Natural killer cell treated with Interleukin-12 subunit alpha and Interleukin-12 subunit beta and Interleukin-15 and Interleukin-18, amount 100 ng/mL, for 72 hours (primary cell): Measurements from ENCODE around the gene NSD1. TPM values are rescaled to one million over a fixed set of nuclear protein-coding genes. Genes with fewer than 3 reads are reported as not detected.

ENCODE experiments used
- ATAC-seq, 2 donors: fragments of 150-1000 bp; cut with Tn5 transposase in 1 of 2; sonication (Bioruptor Pico), chemical (Tn5 transposase) in 1 of 2; 2 replicates each; pipeline ENCODE4 v1.10.0; 2021
- DNase-seq: peaks from one replicate; pipeline ENCODE4 v3.0.0; 2022; ENCODE audit warnings: low spot score
- H3K27ac Mint-ChIP-seq, 2 donors: 1 replicate in 1 of 2; 2 replicates in 1 of 2; pipeline ENCODE4 v1.8.0; 2022; ENCODE audit warnings: mixed read lengths in 2 of 2, mild to moderate bottlenecking in 1 of 2, moderate library complexity in 1 of 2
- H3K27me3 Mint-ChIP-seq, 2 donors: 1 replicate in 1 of 2; 2 replicates in 1 of 2; pipeline ENCODE4 v1.8.0; 2022; ENCODE audit warnings: mixed read lengths in 2 of 2
- H3K36me3 Mint-ChIP-seq: one replicate; pipeline ENCODE4 v1.8.0; 2022; ENCODE audit warnings: mixed read lengths
- H3K4me1 Mint-ChIP-seq, 2 donors: 1 replicate in 1 of 2; 2 replicates in 1 of 2; pipeline ENCODE4 v1.8.0; 2022; ENCODE audit warnings: low read depth in 2 of 2, mixed read lengths in 2 of 2, mild to moderate bottlenecking in 1 of 2
- H3K4me3 Mint-ChIP-seq: one replicate; pipeline ENCODE4 v1.8.0; 2022; ENCODE audit warnings: mixed read lengths
- H3K9me3 Mint-ChIP-seq: 2 replicates; pipeline ENCODE4 v1.8.0; 2022; ENCODE audit warnings: mixed read lengths
- total RNA-seq, 2 donors: library from RNA; stranded (reverse); gene quantifications; one replicate each; pipeline ENCODE4 v1.2.3, GENCODE V29; 2022

NSD1 gene
- total RNA-seq, 2 donors from 2014 or later = 96.8 to 166 TPM

- no peaks in the 10 kb centered on the region for H3K9me3 Mint-ChIP-seq
- no peaks in the 10 kb centered on the region for H3K27me3 Mint-ChIP-seq
- no peak overlapping the region for H3K4me3 Mint-ChIP-seq
- H3K4me1 Mint-ChIP-seq = peaks cover 32 to 33% of the 10 kb centered on the region in 2 donors
- ATAC-seq = no peak
- no peak overlapping the region for H3K27ac Mint-ChIP-seq
- no peak for DNase-seq
- H3K36me3 Mint-ChIP-seq = peaks cover 26% of the 10 kb centered on the region
Measured at GRCh38 chr5:177344891-177345290, 211.3 kb downstream of the NSD1 start.

- no peak overlapping the region for H3K27ac Mint-ChIP-seq
- H3K36me3 Mint-ChIP-seq = peaks cover 19% of the 10 kb centered on the region
- H3K4me3 Mint-ChIP-seq = no peak overlapping the region
- peaks cover 36 to 41% of the 10 kb centered on the region in 2 donors for H3K4me1 Mint-ChIP-seq
- no peaks in the 10 kb centered on the region for H3K27me3 Mint-ChIP-seq
- DNase-seq (no peak), ATAC-seq (no peak)
- no peaks in the 10 kb centered on the region for H3K9me3 Mint-ChIP-seq
Measured at GRCh38 chr5:177346820-177347219, 213.2 kb downstream of the NSD1 start.

- ATAC-seq (no peak), DNase-seq (no peak)
- Mint-ChIP-seq H3K27ac (no peak overlapping the region), H3K9me3 (no peaks in the 10 kb centered on the region), H3K36me3 (peaks cover 18% of the 10 kb centered on the region), H3K27me3 (no peaks in the 10 kb centered on the region), H3K4me3 (no peak overlapping the region), H3K4me1 (peaks cover 40 to 45% of the 10 kb centered on the region in 2 donors)
Measured at GRCh38 chr5:177347699-177348098, 214.1 kb downstream of the NSD1 start.

GRCh38 chr5:177349362-177349647, 215.7 kb downstream of the NSD1 start:
- DNase-seq (no peak), ATAC-seq (no peak)
- Mint-ChIP-seq H3K27me3 (no peaks in the 10 kb centered on the region), H3K4me1 (peaks cover 37 to 43% of the 10 kb centered on the region in 2 donors), H3K36me3 (peaks cover 12% of the 10 kb centered on the region), H3K9me3 (no peaks in the 10 kb centered on the region), H3K27ac (peak overlapping the region; percentile 98 to 99), H3K4me3 (peak overlapping the region; percentile 98)

- Mint-ChIP-seq H3K4me1 (peaks cover 42 to 47% of the 10 kb centered on the region in 2 donors), H3K36me3 (peaks cover 12% of the 10 kb centered on the region), H3K27ac (peak overlapping the region; percentile 98 to 99), H3K9me3 (no peaks in the 10 kb centered on the region), H3K27me3 (no peaks in the 10 kb centered on the region), H3K4me3 (peak overlapping the region; percentile 98)
- DNase-seq (no peak), ATAC-seq (no peak)
Measured at GRCh38 chr5:177349762-177350161, 216.2 kb downstream of the NSD1 start.

Other genes starting within 250 kb of the NSD1 start
- gene HK3, start 234.4 kb upstream of the NSD1 start, total RNA-seq = 10 to 100 TPM in 1 of 2 donors, under 1 TPM in 1; 0.36 to 13.3 TPM
- 10 to 100 TPM; 41.3 to 74.9 TPM for gene UIMC1, start 127.0 kb upstream of the NSD1 start, total RNA-seq
- 10 to 100 TPM; 23.5 to 46.9 TPM for gene ZNF346, start 111.1 kb upstream of the NSD1 start, total RNA-seq
- gene FGFR4, start 46.9 kb upstream of the NSD1 start, total RNA-seq = 1 to 10 TPM; 1.9 to 2.0 TPM
- gene RAB24, start 169.9 kb downstream of the NSD1 start, total RNA-seq = 10 to 100 TPM; 44.2 to 49.8 TPM
- gene PRELID1, start 170.0 kb downstream of the NSD1 start, total RNA-seq = 100 to 1,000 TPM; 310 to 360 TPM
- 10 to 100 TPM; 15.0 to 24.8 TPM for gene MXD3, start 178.1 kb downstream of the NSD1 start, total RNA-seq
- 100 to 1,000 TPM; 136 to 150 TPM for gene LMAN2, start 217.9 kb downstream of the NSD1 start, total RNA-seq
- gene RGS14, start 224.2 kb downstream of the NSD1 start, total RNA-seq = 10 to 100 TPM; 26.5 to 45.4 TPM